Measurements from ENCODE around the gene BEST2.

- TF ChIP-seq CTCF (IDR thresholded peaks at IDR 0.05; ENCODE audit: low read length) (no peak), EZH2phosphoT487 (IDR thresholded peaks at IDR 0.05; ENCODE audit: low read length) (no peak), EZH2 (optimal IDR thresholded peaks at IDR 0.05; ENCODE audit: low read depth, low read length) (no peak)
These were observed 36.5 kb upstream of the BEST2 start for GRCh38 chr19:12715102-12715501.

All from MM.1S (cell line).